Activated T-cell treated with anti-CD3 and anti-CD28 coated beads, Interleukin-2, amount 50 U/mL, for 1 hour (primary cell): ENCODE results near the gene DLG2.

ENCODE experiments used
- DNase-seq: peaks from one replicate; pipeline ENCODE4 v3.0.0-alpha.2; 2020

DLG2 gene

GRCh38 chr11:84035645-84036044, 1591.5 kb downstream of the DLG2 start:
- DNase-seq = no peak

GRCh38 chr11:84034484-84034883, 1592.7 kb downstream of the DLG2 start:
- DNase-seq = no peak

- no peak for DNase-seq
These were observed 1602.9 kb downstream of the DLG2 start for GRCh38 chr11:84024266-84024665.

GRCh38 chr11:84022695-84023094, 1604.4 kb downstream of the DLG2 start:
- DNase-seq = no peak

GRCh38 chr11:84022201-84022600, 1604.9 kb downstream of the DLG2 start:
- no peak for DNase-seq

- no peak for DNase-seq
These were observed 1605.9 kb downstream of the DLG2 start for GRCh38 chr11:84021291-84021690.

GRCh38 chr11:84019571-84020194, 1607.5 kb downstream of the DLG2 start:
- DNase-seq = no peak

GRCh38 chr11:84014539-84014938, 1612.6 kb downstream of the DLG2 start:
- DNase-seq = no peak

- DNase-seq = no peak
These were observed 1614.8 kb downstream of the DLG2 start for GRCh38 chr11:84012171-84012826.

GRCh38 chr11:84003181-84003580, 1624.0 kb downstream of the DLG2 start:
- DNase-seq = no peak

GRCh38 chr11:83998921-83999320, 1628.2 kb downstream of the DLG2 start:
- no peak for DNase-seq

- no peak for DNase-seq
These were observed 1636.9 kb downstream of the DLG2 start for GRCh38 chr11:83990160-83990733.

GRCh38 chr11:83982825-83983224, 1644.3 kb downstream of the DLG2 start:
- no peak for DNase-seq

- DNase-seq = no peak
These were observed 1647.6 kb downstream of the DLG2 start for GRCh38 chr11:83979593-83979992.

GRCh38 chr11:83978942-83979341, 1648.2 kb downstream of the DLG2 start:
- no peak for DNase-seq

- no peak for DNase-seq
These were observed 1651.1 kb downstream of the DLG2 start for GRCh38 chr11:83976086-83976485.

- no peak for DNase-seq
These were observed 1654.6 kb downstream of the DLG2 start for GRCh38 chr11:83972536-83972935.

GRCh38 chr11:83971063-83971462, 1656.1 kb downstream of the DLG2 start:
- no peak for DNase-seq

- DNase-seq = no peak
These were observed 1657.0 kb downstream of the DLG2 start for GRCh38 chr11:83970061-83970671.

GRCh38 chr11:83957038-83957900, 1669.9 kb downstream of the DLG2 start:
- no peak for DNase-seq

- no peak for DNase-seq
These were observed 1670.9 kb downstream of the DLG2 start for GRCh38 chr11:83956119-83956697.

GRCh38 chr11:83954780-83955179, 1672.4 kb downstream of the DLG2 start:
- DNase-seq = no peak

- DNase-seq = no peak
These were observed 1675.6 kb downstream of the DLG2 start for GRCh38 chr11:83951521-83951920.
